GM12872 (cell line): Measurements from ENCODE around the gene WWC2.

ENCODE experiments used
- CTCF ChIP-seq: IDR thresholded peaks from 3 replicates; pipeline ENCODE4 v1.5.1; 2011; ENCODE audit warnings: low read depth, mild to moderate bottlenecking, low read length, moderate library complexity; ENCODE audit not compliant: insufficient read depth

The WWC2 gene

GRCh38 chr4:183291070-183291469, 192.0 kb downstream of the WWC2 start:
- no peak for TF ChIP-seq CTCF

- no peak for TF ChIP-seq CTCF
Observed at GRCh38 chr4:183295711-183296110, 196.7 kb downstream of the WWC2 start.

- no peak for TF ChIP-seq CTCF
Observed at GRCh38 chr4:183297675-183298074, 198.6 kb downstream of the WWC2 start.

- no peak for TF ChIP-seq CTCF
Observed at GRCh38 chr4:183299464-183299863, 200.4 kb downstream of the WWC2 start.

- no peak for TF ChIP-seq CTCF
Observed at GRCh38 chr4:183300070-183300469, 201.0 kb downstream of the WWC2 start.

GRCh38 chr4:183300655-183301054, 201.6 kb downstream of the WWC2 start:
- TF ChIP-seq CTCF: no peak

- TF ChIP-seq CTCF: no peak
Observed at GRCh38 chr4:183303301-183303700, 204.2 kb downstream of the WWC2 start.

- TF ChIP-seq CTCF: no peak
Observed at GRCh38 chr4:183304067-183304466, 205.0 kb downstream of the WWC2 start.
